Measurements from ENCODE around the gene ANO2.

GRCh38 chr12:5870183-5870582 lies 74.9 kb downstream of the ANO2 start:
- TF ChIP-seq EP300 (IDR thresholded peaks at IDR 0.05): no peak
- TF ChIP-seq POLR2AphosphoS5 (IDR thresholded peaks at IDR 0.05): no peak
- TF ChIP-seq CTCF (IDR thresholded peaks at IDR 0.05): no peak
- no peak for TF ChIP-seq POLR2A (IDR thresholded peaks at IDR 0.05)

All from stomach (tissue), 4 donors.